Gastroesophageal sphincter (tissue), 3 donors: ENCODE data around the gene DDX10.

Experiments used
- CTCF ChIP-seq, 4 experiments: fragments of 200-600 bp in 2 of 4; fragments of 450-650 bp in 2 of 4; sonication (generic) in 1 of 4; IDR thresholded peaks; one replicate each; pipeline ENCODE4 v1.5.1; 2017 to 2019; ENCODE audit warnings: antibody characterized with exemption in 4 of 4, mild to moderate bottlenecking in 2 of 4, moderate library complexity in 2 of 4
- EP300 ChIP-seq: sonication (generic); formaldehyde crosslinking; IDR thresholded peaks from one replicate; pipeline ENCODE4 v1.6.1; 2017; ENCODE audit warnings: antibody characterized with exemption, mild to moderate bottlenecking
- POLR2A ChIP-seq, 2 donors: fragments of 450-650 bp; IDR thresholded peaks; one replicate each; pipeline ENCODE4 v1.6.1; 2017; ENCODE audit warnings: antibody characterized with exemption in 2 of 2, mild to moderate bottlenecking in 2 of 2, moderate library complexity in 1 of 2
- POLR2AphosphoS5 ChIP-seq: sonication (generic); formaldehyde crosslinking; IDR thresholded peaks from one replicate; pipeline ENCODE4 v1.6.1; 2017; ENCODE audit warnings: antibody characterized with exemption

GRCh38 chr11:108734283-108734682 lies 69.4 kb downstream of the DDX10 start:
- TF ChIP-seq POLR2AphosphoS5, result no peak
- TF ChIP-seq EP300, result no peak
- no peak for TF ChIP-seq CTCF (IDR thresholded peaks at IDR 0.05)
- TF ChIP-seq POLR2A (IDR thresholded peaks at IDR 0.05), result no peak
